ENCODE data around the gene ARHGAP6. TPM values are rescaled to one million over a fixed set of nuclear protein-coding genes. Genes with fewer than 3 reads are reported as not detected.

The ARHGAP6 gene
- total RNA-seq, 1 donor from 2014 or later: not detected

- Mint-ChIP-seq H3K27ac (no peak overlapping the region), H3K4me1 (ENCODE audit: low read depth) (no peaks in the 10 kb centered on the region), H3K9me3 (no peaks in the 10 kb centered on the region), H3K27me3 (ENCODE audit: low read depth) (no peaks in the 10 kb centered on the region), H3K36me3 (ENCODE audit: low read depth) (no peaks in the 10 kb centered on the region), H3K4me3 (ENCODE audit: low read depth) (no peak overlapping the region)
- intact Hi-C loops (cut with micrococcal nuclease): no loop called here
- no peak for DNase-seq (ENCODE audit: low spot score)
Measured at GRCh38 chrX:11397680-11398079, 268.0 kb downstream of the ARHGAP6 start.

GRCh38 chrX:11395859-11396258 lies 269.9 kb downstream of the ARHGAP6 start:
- Mint-ChIP-seq H3K27ac (no peak overlapping the region), H3K9me3 (no peaks in the 10 kb centered on the region), H3K36me3 (ENCODE audit: low read depth) (no peaks in the 10 kb centered on the region), H3K4me3 (ENCODE audit: low read depth) (no peak overlapping the region), H3K4me1 (ENCODE audit: low read depth) (no peaks in the 10 kb centered on the region), H3K27me3 (ENCODE audit: low read depth) (no peaks in the 10 kb centered on the region)
- intact Hi-C loops (cut with micrococcal nuclease): no loop called here
- no peak for DNase-seq (ENCODE audit: low spot score)

- no peak for DNase-seq (ENCODE audit: low spot score)
- H3K27me3 Mint-ChIP-seq (ENCODE audit: low read depth): no peaks in the 10 kb centered on the region
- H3K4me3 Mint-ChIP-seq (ENCODE audit: low read depth): no peak overlapping the region
- no peak overlapping the region for H3K27ac Mint-ChIP-seq
- no peaks in the 10 kb centered on the region for H3K9me3 Mint-ChIP-seq
- intact Hi-C loops (cut with micrococcal nuclease): no loop called here
- no peaks in the 10 kb centered on the region for H3K4me1 Mint-ChIP-seq (ENCODE audit: low read depth)
- H3K36me3 Mint-ChIP-seq (ENCODE audit: low read depth): no peaks in the 10 kb centered on the region
Measured at GRCh38 chrX:11393949-11394654, 271.6 kb downstream of the ARHGAP6 start.

- no peak for DNase-seq (ENCODE audit: low spot score)
- Mint-ChIP-seq H3K27ac (no peak overlapping the region), H3K27me3 (ENCODE audit: low read depth) (no peaks in the 10 kb centered on the region), H3K4me1 (ENCODE audit: low read depth) (no peaks in the 10 kb centered on the region), H3K9me3 (no peaks in the 10 kb centered on the region), H3K4me3 (ENCODE audit: low read depth) (no peak overlapping the region), H3K36me3 (ENCODE audit: low read depth) (no peaks in the 10 kb centered on the region)
- intact Hi-C loops (cut with micrococcal nuclease): no loop called here
Measured at GRCh38 chrX:11386812-11387211, 278.9 kb downstream of the ARHGAP6 start.

- Mint-ChIP-seq H3K4me3 (ENCODE audit: low read depth) (no peak overlapping the region), H3K27ac (no peak overlapping the region), H3K4me1 (ENCODE audit: low read depth) (no peaks in the 10 kb centered on the region), H3K27me3 (ENCODE audit: low read depth) (no peaks in the 10 kb centered on the region), H3K36me3 (ENCODE audit: low read depth) (no peaks in the 10 kb centered on the region), H3K9me3 (no peaks in the 10 kb centered on the region)
- intact Hi-C loops (cut with micrococcal nuclease): no loop called here
- DNase-seq (ENCODE audit: low spot score): no peak
Measured at GRCh38 chrX:11386001-11386523, 279.7 kb downstream of the ARHGAP6 start.

GRCh38 chrX:11382930-11383329 lies 282.8 kb downstream of the ARHGAP6 start:
- Mint-ChIP-seq H3K9me3 (no peaks in the 10 kb centered on the region), H3K27ac (no peak overlapping the region), H3K4me1 (ENCODE audit: low read depth) (no peaks in the 10 kb centered on the region), H3K36me3 (ENCODE audit: low read depth) (no peaks in the 10 kb centered on the region), H3K4me3 (ENCODE audit: low read depth) (no peak overlapping the region), H3K27me3 (ENCODE audit: low read depth) (no peaks in the 10 kb centered on the region)
- intact Hi-C loops (cut with micrococcal nuclease): no loop called here
- DNase-seq (ENCODE audit: low spot score): no peak

- no peak for DNase-seq (ENCODE audit: low spot score)
- no peak overlapping the region for H3K27ac Mint-ChIP-seq
- no peaks in the 10 kb centered on the region for H3K27me3 Mint-ChIP-seq (ENCODE audit: low read depth)
- no peaks in the 10 kb centered on the region for H3K4me1 Mint-ChIP-seq (ENCODE audit: low read depth)
- intact Hi-C loops (cut with micrococcal nuclease): no loop called here
- H3K9me3 Mint-ChIP-seq: no peaks in the 10 kb centered on the region
- no peak overlapping the region for H3K4me3 Mint-ChIP-seq (ENCODE audit: low read depth)
- H3K36me3 Mint-ChIP-seq (ENCODE audit: low read depth): no peaks in the 10 kb centered on the region
Measured at GRCh38 chrX:11381464-11381863, 284.3 kb downstream of the ARHGAP6 start.

GRCh38 chrX:11380187-11380844 lies 285.4 kb downstream of the ARHGAP6 start:
- no peak for DNase-seq (ENCODE audit: low spot score)
- Mint-ChIP-seq H3K36me3 (ENCODE audit: low read depth) (no peaks in the 10 kb centered on the region), H3K4me1 (ENCODE audit: low read depth) (no peaks in the 10 kb centered on the region), H3K4me3 (ENCODE audit: low read depth) (no peak overlapping the region), H3K9me3 (no peaks in the 10 kb centered on the region), H3K27ac (no peak overlapping the region), H3K27me3 (ENCODE audit: low read depth) (peaks cover 2% of the 10 kb centered on the region)
- intact Hi-C loops (cut with micrococcal nuclease): no loop called here

GRCh38 chrX:11376163-11376562 lies 289.6 kb downstream of the ARHGAP6 start:
- intact Hi-C loops (cut with micrococcal nuclease): no loop called here

GRCh38 chrX:11375614-11376119 lies 290.1 kb downstream of the ARHGAP6 start:
- H3K4me1 Mint-ChIP-seq (ENCODE audit: low read depth): no peaks in the 10 kb centered on the region
- no peaks in the 10 kb centered on the region for H3K9me3 Mint-ChIP-seq
- no peak overlapping the region for H3K4me3 Mint-ChIP-seq (ENCODE audit: low read depth)
- intact Hi-C loops (cut with micrococcal nuclease): no loop called here
- H3K27ac Mint-ChIP-seq: no peak overlapping the region
- peaks cover 2% of the 10 kb centered on the region for H3K27me3 Mint-ChIP-seq (ENCODE audit: low read depth)
- H3K36me3 Mint-ChIP-seq (ENCODE audit: low read depth): no peaks in the 10 kb centered on the region
- no peak for DNase-seq (ENCODE audit: low spot score)

More at GRCh38 chrX:11376163-11376562, 289.6 kb downstream of the ARHGAP6 start:
- H3K4me3 Mint-ChIP-seq (ENCODE audit: low read depth): no peak overlapping the region
- no peaks in the 10 kb centered on the region for H3K36me3 Mint-ChIP-seq (ENCODE audit: low read depth)
- no peaks in the 10 kb centered on the region for H3K4me1 Mint-ChIP-seq (ENCODE audit: low read depth)
- H3K27me3 Mint-ChIP-seq (ENCODE audit: low read depth): peaks cover 2% of the 10 kb centered on the region
- no peak overlapping the region for H3K27ac Mint-ChIP-seq
- no peak for DNase-seq (ENCODE audit: low spot score)
- no peaks in the 10 kb centered on the region for H3K9me3 Mint-ChIP-seq

GRCh38 chrX:11374570-11374969 lies 291.1 kb downstream of the ARHGAP6 start:
- intact Hi-C loops (cut with micrococcal nuclease): no loop called here
- Mint-ChIP-seq H3K27me3 (ENCODE audit: low read depth) (peaks cover 2% of the 10 kb centered on the region), H3K36me3 (ENCODE audit: low read depth) (no peaks in the 10 kb centered on the region), H3K9me3 (no peaks in the 10 kb centered on the region), H3K4me3 (ENCODE audit: low read depth) (no peak overlapping the region), H3K4me1 (ENCODE audit: low read depth) (no peaks in the 10 kb centered on the region), H3K27ac (no peak overlapping the region)
- no peak for DNase-seq (ENCODE audit: low spot score)

- H3K4me1 Mint-ChIP-seq (ENCODE audit: low read depth): no peaks in the 10 kb centered on the region
- H3K27me3 Mint-ChIP-seq (ENCODE audit: low read depth): peaks cover 2% of the 10 kb centered on the region
- H3K27ac Mint-ChIP-seq: no peak overlapping the region
- intact Hi-C loops (cut with micrococcal nuclease): no loop called here
- H3K4me3 Mint-ChIP-seq (ENCODE audit: low read depth): no peak overlapping the region
- no peaks in the 10 kb centered on the region for H3K36me3 Mint-ChIP-seq (ENCODE audit: low read depth)
- no peak for DNase-seq (ENCODE audit: low spot score)
- H3K9me3 Mint-ChIP-seq: no peaks in the 10 kb centered on the region
Measured at GRCh38 chrX:11371106-11371505, 294.6 kb downstream of the ARHGAP6 start.

Data from activated T-helper 2 cell treated with anti-CD3 and anti-CD28 coated beads, Interferon-gamma antibody, Interleukin-2, Interleukin-4, amounts not matched to agents 10 μg/mL and 5 μg/mL and 100 μg/mL, durations not matched to agents 14 hours and 24 hours and 36 hours (primary cell).